PC-3 (cell line): Measurements from ENCODE around the gene SENP7. TPM values are rescaled to one million over a fixed set of nuclear protein-coding genes. Genes with fewer than 3 reads are reported as not detected.

Source experiments
- ATAC-seq: fragments of 200-7000 bp; cut with Tn5 transposase; 2 replicates; pipeline ENCODE4 v1.9.1; 2020; ENCODE audit warnings: mild to moderate bottlenecking, moderate library complexity
- BruUV-seq: library from RNA; stranded (reverse); fragments of 400-500 nt; replicated peaks from 2 replicates; lab custom pipeline; 2021; lab: Mats Ljungman, UMichigan
- CTCF ChIA-PET: fragments of 300-600 bp; sonication (Branson Sonifier 250); formaldehyde crosslinking; loops from one replicate; lab custom pipeline; 2022; ENCODE audit warnings: antibody characterized with exemption; lab: Charles Lee
- POLR2A ChIA-PET: fragments of 300-600 bp; sonication (Branson Sonifier 250); formaldehyde crosslinking; loops from one replicate; lab custom pipeline; 2022; ENCODE audit warnings: antibody characterized with exemption; ENCODE audit not compliant: unreplicated experiment; lab: Charles Lee
- DNase-seq: peaks from one replicate; pipeline ENCODE4 v3.0.0-alpha.2; 2015
- H2AFZ ChIP-seq: fragments of 300-600 bp; sonication (generic); 2 replicates; pipeline ENCODE4 v1.6.0; 2016; ENCODE audit warnings: antibody characterized with exemption, low read length
- H3F3A ChIP-seq: fragments of 300-600 bp; sonication (generic); one replicate; pipeline ENCODE4 v1.6.0; 2017; ENCODE audit warnings: antibody characterized with exemption, low read length, control low read depth, mild to moderate bottlenecking; ENCODE audit not compliant: unreplicated experiment
- H3K27ac ChIP-seq: fragments of 300-600 bp; sonication (generic); 2 replicates; pipeline ENCODE4 v1.5.1; 2016; ENCODE audit warnings: mild to moderate bottlenecking, low read length
- H3K27me3 ChIP-seq: fragments of 300-600 bp; sonication (generic); 2 replicates; pipeline ENCODE4 v1.6.1; 2016; ENCODE audit warnings: low read length, mixed read lengths
- H3K36me3 ChIP-seq: fragments of 300-600 bp; sonication (generic); 2 replicates; pipeline ENCODE4 v1.6.1; 2016; ENCODE audit warnings: low read depth, mixed run types, low read length, mixed read lengths
- H3K4me1 ChIP-seq: fragments of 300-600 bp; sonication (generic); 2 replicates; pipeline ENCODE4 v1.5.1; 2016; ENCODE audit warnings: low read length; ENCODE audit not compliant: insufficient read depth
- H3K4me2 ChIP-seq: fragments of 300-600 bp; sonication (generic); 2 replicates; pipeline ENCODE4 v1.6.0; 2016; ENCODE audit warnings: low read length
- H3K4me3 ChIP-seq: fragments of 300-600 bp; sonication (generic); 2 replicates; pipeline ENCODE4 v1.5.1; 2016; ENCODE audit warnings: mild to moderate bottlenecking, low read length, mixed read lengths
- H3K79me2 ChIP-seq: fragments of 300-600 bp; sonication (generic); 2 replicates; pipeline ENCODE4 v1.6.1; 2017; ENCODE audit warnings: low read length, mixed read lengths
- H3K9ac ChIP-seq: fragments of 300-600 bp; sonication (generic); 2 replicates; pipeline ENCODE4 v1.6.0; 2016; ENCODE audit warnings: mild to moderate bottlenecking, low read length
- H3K9me2 ChIP-seq: fragments of 300-600 bp; sonication (generic); replicated peaks from 2 replicates; pipeline ENCODE4 v1.6.1; 2016; ENCODE audit warnings: mixed run types, low read length, mixed read lengths
- H3K9me3 ChIP-seq: fragments of 300-600 bp; sonication (generic); 2 replicates; pipeline ENCODE4 v1.6.1; 2016; ENCODE audit warnings: low read length, mixed read lengths
- H4K20me1 ChIP-seq: fragments of 300-600 bp; sonication (generic); 2 replicates; pipeline ENCODE4 v1.6.1; 2016; ENCODE audit warnings: low read length, mixed read lengths
- EZH2 ChIP-seq: fragments of 300-600 bp; sonication (generic); IDR thresholded peaks from one replicate; pipeline ENCODE4 v1.6.1; 2017; ENCODE audit warnings: antibody characterized with exemption, mild to moderate bottlenecking, low read length; ENCODE audit not compliant: unreplicated experiment
- EZH2phosphoT487 ChIP-seq: fragments of 300-600 bp; sonication (generic); IDR thresholded peaks from 2 replicates; pipeline ENCODE4 v1.6.1; 2018; ENCODE audit warnings: mild to moderate bottlenecking, antibody characterized with exemption, low read length, borderline replicate concordance
- intact Hi-C: fragments of 100-400 bp; cut with micrococcal nuclease; formaldehyde crosslinking; loops from 2 replicates; pipeline ENCODE4 v1.9.0; 2023
- total RNA-seq: library from RNA; depleted of rRNA; stranded (reverse); fragments of >200 nt; gene quantifications from 2 replicates; pipeline ENCODE4 v1.2.3, GENCODE V29; 2014
- TF ChIP-seq, protein P1 (sequence below): fragments of 300-600 bp; sonication (generic); conservative IDR thresholded peaks from 2 replicates; pipeline ENCODE4 v1.5.1; 2017; ENCODE audit warnings: antibody characterized with exemption, low read depth, mild to moderate bottlenecking, low read length

SENP7 gene
- total RNA-seq, 1 experiment from 2014 or later: 4.8 TPM

DNA sequence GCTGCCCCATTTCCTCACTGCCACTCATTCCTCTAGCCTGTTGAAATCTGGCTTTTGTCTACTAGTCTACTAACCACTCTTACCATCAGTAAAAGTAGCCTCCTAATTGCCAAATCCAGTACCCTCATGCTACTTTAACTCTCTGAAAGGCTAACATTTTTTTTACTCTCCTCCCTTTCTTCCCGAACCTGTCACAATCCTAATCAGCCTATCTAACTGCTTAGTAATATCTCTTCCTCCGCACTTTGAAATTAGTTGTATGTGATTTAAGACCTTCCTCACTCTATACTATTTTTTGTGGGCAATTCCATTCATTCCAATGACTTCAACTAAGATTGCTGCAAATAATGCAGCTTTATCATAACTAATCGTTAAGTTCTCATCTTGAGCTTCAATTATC, 3.7 kb downstream of the SENP7 start:
- intact Hi-C loops: no loop called here
- H3K9me2 ChIP-seq: no peaks in the 10 kb centered on the region
- no peaks in the 10 kb centered on the region for H3K9me3 ChIP-seq
- H3K27ac ChIP-seq: no peak overlapping the region
- H4K20me1 ChIP-seq: no peaks in the 10 kb centered on the region
- no peak overlapping the region for H3K9ac ChIP-seq
- TF ChIP-seq EZH2 (no peak), EZH2phosphoT487 (no peak)
- TF ChIP-seq, protein P1, sequence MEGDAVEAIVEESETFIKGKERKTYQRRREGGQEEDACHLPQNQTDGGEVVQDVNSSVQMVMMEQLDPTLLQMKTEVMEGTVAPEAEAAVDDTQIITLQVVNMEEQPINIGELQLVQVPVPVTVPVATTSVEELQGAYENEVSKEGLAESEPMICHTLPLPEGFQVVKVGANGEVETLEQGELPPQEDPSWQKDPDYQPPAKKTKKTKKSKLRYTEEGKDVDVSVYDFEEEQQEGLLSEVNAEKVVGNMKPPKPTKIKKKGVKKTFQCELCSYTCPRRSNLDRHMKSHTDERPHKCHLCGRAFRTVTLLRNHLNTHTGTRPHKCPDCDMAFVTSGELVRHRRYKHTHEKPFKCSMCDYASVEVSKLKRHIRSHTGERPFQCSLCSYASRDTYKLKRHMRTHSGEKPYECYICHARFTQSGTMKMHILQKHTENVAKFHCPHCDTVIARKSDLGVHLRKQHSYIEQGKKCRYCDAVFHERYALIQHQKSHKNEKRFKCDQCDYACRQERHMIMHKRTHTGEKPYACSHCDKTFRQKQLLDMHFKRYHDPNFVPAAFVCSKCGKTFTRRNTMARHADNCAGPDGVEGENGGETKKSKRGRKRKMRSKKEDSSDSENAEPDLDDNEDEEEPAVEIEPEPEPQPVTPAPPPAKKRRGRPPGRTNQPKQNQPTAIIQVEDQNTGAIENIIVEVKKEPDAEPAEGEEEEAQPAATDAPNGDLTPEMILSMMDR: no peak
- H3F3A ChIP-seq: no peaks in the 10 kb centered on the region
- ATAC-seq (no peak), DNase-seq (no peak)
- H3K4me3 ChIP-seq: no peak overlapping the region
- H3K79me2 ChIP-seq: peaks cover 17% of the 10 kb centered on the region
- H3K4me2 ChIP-seq: peak overlapping the region; percentile 24
- ChIA-PET CTCF (no interaction called here), POLR2A (interaction anchor here (0.7 kb wide), 1 partner anchor 205 kb away, joined by 3 read pairs; no protein-coding TSS in a partner anchor)
- no peaks in the 10 kb centered on the region for H3K27me3 ChIP-seq
- H3K4me1 ChIP-seq: peaks cover 30% of the 10 kb centered on the region
- no peak overlapping the region; the same call in 1 of the 2 replicates for H2AFZ ChIP-seq
- BruUV-seq: no TSS peak
- H3K36me3 ChIP-seq: no peaks in the 10 kb centered on the region

- Histone ChIP-seq H3K79me2 (no peaks in the 10 kb centered on the region), H3K9me3 (no peaks in the 10 kb centered on the region), H3F3A (no peaks in the 10 kb centered on the region), H4K20me1 (no peaks in the 10 kb centered on the region), H2AFZ (no peak overlapping the region), H3K9ac (no peak overlapping the region), H3K36me3 (no peaks in the 10 kb centered on the region), H3K4me3 (no peak overlapping the region), H3K4me1 (no peaks in the 10 kb centered on the region), H3K4me2 (no peak overlapping the region), H3K9me2 (no peaks in the 10 kb centered on the region), H3K27ac (no peak overlapping the region), H3K27me3 (no peaks in the 10 kb centered on the region)
- intact Hi-C loops: no loop called here
- TF ChIP-seq EZH2: no peak
- TF ChIP-seq, protein P1: no peak
- no peak for TF ChIP-seq EZH2phosphoT487
- no TSS peak for BruUV-seq
- no peak for ATAC-seq
- CTCF ChIA-PET: interaction anchor here (0.6 kb wide), 1 partner anchor 176 kb away, joined by 3 read pairs; no protein-coding TSS in a partner anchor
- no peak for DNase-seq
- POLR2A ChIA-PET: no interaction called here
Measured at GRCh38 chr3:101501783-101502182, 11.2 kb downstream of the SENP7 start.

DNA sequence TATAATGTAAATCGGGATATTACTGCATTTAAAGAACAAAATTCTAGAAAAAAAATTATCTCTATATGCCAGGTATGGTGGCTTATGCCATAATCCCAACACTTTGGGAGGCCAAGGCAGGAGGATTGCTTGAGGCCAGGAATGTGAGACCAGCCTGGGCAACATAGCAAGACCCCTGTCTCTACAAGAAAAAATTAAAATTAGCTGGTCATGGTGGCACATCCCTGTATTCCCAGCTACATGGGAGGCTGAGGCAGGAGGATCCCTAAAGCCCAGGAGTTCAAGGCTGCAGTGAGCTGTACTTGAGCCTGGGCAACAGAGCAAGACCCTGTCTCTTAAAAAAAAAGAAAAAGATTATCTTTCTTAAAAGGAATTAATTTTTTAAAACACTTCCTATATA, 12.8 kb downstream of the SENP7 start:
- Histone ChIP-seq H3K9ac (no peak overlapping the region), H4K20me1 (no peaks in the 10 kb centered on the region), H3K4me3 (no peak overlapping the region), H3K36me3 (no peaks in the 10 kb centered on the region), H3K4me2 (no peak overlapping the region), H3K9me2 (no peaks in the 10 kb centered on the region), H3K9me3 (no peaks in the 10 kb centered on the region), H3K27ac (no peak overlapping the region), H3F3A (no peaks in the 10 kb centered on the region), H3K27me3 (no peaks in the 10 kb centered on the region), H3K79me2 (no peaks in the 10 kb centered on the region), H2AFZ (no peak overlapping the region), H3K4me1 (no peaks in the 10 kb centered on the region)
- DNase-seq (no peak), ATAC-seq (no peak)
- POLR2A ChIA-PET: no interaction called here
- intact Hi-C loops: no loop called here
- no TSS peak for BruUV-seq
- CTCF ChIA-PET: no interaction called here
- TF ChIP-seq EZH2: no peak
- TF ChIP-seq EZH2phosphoT487: no peak
- TF ChIP-seq, protein P1: no peak
